ENCODE results near the gene DPP9.

DNA sequence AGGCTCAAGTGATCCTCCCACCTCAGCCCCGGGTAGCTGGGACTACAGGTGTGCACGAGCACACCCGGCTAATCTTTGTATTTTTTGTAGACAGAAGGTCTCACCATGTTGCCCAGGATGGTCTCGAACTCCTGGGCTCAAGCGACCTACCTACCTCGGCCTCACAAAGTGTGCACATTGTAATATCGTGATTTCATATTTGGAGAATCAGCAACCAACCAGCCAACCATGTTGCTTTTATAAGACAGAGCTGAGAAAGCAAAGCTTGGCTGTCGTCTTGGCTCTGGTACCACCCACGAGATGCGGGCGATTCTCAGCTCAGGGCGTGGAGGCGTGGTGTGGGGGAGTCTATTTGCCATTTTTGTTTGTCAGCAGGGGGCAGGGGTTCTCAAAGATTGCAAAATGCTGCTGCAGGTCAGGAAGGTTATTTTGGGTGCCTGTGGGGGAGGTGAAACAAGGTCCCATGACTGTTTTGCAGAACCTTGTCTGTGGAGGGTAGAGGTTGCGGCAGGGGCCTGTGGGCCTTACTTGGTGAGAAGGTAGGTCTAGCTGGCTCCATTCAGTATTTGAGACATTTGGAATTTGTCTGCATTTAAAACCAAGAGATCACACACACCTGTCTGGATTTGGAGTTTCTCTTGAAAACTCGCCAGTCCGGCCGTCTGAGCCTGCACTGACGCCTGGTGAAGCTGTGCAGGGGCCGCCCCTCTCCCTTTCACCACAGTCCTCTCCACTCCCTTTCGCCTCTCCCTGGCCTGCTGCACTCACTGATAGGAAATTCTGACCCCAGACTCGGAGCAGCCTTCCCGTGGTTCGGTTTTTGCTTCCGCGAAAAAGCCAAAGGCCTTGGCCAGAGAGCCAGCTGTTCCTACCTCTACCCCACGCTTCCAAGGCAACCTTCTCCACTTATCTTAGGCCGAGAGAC lies 68.9 kb downstream of the DPP9 start:
- TF ChIP-seq, protein P1, sequence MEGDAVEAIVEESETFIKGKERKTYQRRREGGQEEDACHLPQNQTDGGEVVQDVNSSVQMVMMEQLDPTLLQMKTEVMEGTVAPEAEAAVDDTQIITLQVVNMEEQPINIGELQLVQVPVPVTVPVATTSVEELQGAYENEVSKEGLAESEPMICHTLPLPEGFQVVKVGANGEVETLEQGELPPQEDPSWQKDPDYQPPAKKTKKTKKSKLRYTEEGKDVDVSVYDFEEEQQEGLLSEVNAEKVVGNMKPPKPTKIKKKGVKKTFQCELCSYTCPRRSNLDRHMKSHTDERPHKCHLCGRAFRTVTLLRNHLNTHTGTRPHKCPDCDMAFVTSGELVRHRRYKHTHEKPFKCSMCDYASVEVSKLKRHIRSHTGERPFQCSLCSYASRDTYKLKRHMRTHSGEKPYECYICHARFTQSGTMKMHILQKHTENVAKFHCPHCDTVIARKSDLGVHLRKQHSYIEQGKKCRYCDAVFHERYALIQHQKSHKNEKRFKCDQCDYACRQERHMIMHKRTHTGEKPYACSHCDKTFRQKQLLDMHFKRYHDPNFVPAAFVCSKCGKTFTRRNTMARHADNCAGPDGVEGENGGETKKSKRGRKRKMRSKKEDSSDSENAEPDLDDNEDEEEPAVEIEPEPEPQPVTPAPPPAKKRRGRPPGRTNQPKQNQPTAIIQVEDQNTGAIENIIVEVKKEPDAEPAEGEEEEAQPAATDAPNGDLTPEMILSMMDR (conservative IDR thresholded peaks at IDR 0.05; ENCODE audit: low read depth, low read length): no peak
- TF ChIP-seq EZH2phosphoT487 (IDR thresholded peaks at IDR 0.05; ENCODE audit: borderline replicate concordance, low read length): no peak
